ENCODE data around the gene OR52N1.

The OR52N1 gene

DNA sequence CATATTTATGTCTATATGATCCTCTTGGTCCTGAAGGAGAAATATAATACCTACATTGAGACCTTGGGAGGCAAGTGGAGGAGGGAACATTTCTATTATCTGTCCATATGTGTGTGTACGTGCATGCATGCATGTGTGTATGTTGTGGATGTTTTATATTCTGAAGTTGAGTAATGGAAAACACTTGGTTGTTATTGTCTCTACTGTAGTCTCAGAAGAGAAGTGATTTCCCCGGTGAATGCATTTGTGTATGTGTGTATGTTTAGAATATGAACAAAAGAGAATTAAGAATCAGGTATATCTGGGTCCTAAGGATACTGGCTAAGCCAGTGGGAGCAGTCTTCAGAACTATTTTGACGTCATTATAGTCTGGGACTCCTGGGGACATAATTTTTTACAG lies at the start of gene OR52N1:
TSS of gene OR52N1 (minus strand) at position 101 of the 400 bp plus-strand sequence. CDS start 2,449 bp downstream, outside the sequence.
- Histone ChIP-seq H3K27me3 (ENCODE audit: insufficient read depth, poor library complexity, severe bottlenecking) (no peaks in the 10 kb centered on the region), H3K36me3 (ENCODE audit: low read depth) (no peaks in the 10 kb centered on the region), H3K4me1 (ENCODE audit: insufficient read depth, poor library complexity, severe bottlenecking) (no peaks in the 10 kb centered on the region), H3K27ac (ENCODE audit: poor library complexity, severe bottlenecking) (no peak within 1 kb of the TSS), H3K9me3 (ENCODE audit: severe bottlenecking) (peaks cover 2% of the 10 kb centered on the region), H3K4me3 (ENCODE audit: severe bottlenecking) (no peak within 1 kb of the TSS)
- ATAC-seq (ENCODE audit: low read depth) (no peak), DNase-seq (ENCODE audit: low spot score) (no peak)
- TF ChIP-seq, protein P1, sequence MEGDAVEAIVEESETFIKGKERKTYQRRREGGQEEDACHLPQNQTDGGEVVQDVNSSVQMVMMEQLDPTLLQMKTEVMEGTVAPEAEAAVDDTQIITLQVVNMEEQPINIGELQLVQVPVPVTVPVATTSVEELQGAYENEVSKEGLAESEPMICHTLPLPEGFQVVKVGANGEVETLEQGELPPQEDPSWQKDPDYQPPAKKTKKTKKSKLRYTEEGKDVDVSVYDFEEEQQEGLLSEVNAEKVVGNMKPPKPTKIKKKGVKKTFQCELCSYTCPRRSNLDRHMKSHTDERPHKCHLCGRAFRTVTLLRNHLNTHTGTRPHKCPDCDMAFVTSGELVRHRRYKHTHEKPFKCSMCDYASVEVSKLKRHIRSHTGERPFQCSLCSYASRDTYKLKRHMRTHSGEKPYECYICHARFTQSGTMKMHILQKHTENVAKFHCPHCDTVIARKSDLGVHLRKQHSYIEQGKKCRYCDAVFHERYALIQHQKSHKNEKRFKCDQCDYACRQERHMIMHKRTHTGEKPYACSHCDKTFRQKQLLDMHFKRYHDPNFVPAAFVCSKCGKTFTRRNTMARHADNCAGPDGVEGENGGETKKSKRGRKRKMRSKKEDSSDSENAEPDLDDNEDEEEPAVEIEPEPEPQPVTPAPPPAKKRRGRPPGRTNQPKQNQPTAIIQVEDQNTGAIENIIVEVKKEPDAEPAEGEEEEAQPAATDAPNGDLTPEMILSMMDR (IDR thresholded peaks at IDR 0.05; ENCODE audit: poor library complexity, severe bottlenecking): no peak

DNA sequence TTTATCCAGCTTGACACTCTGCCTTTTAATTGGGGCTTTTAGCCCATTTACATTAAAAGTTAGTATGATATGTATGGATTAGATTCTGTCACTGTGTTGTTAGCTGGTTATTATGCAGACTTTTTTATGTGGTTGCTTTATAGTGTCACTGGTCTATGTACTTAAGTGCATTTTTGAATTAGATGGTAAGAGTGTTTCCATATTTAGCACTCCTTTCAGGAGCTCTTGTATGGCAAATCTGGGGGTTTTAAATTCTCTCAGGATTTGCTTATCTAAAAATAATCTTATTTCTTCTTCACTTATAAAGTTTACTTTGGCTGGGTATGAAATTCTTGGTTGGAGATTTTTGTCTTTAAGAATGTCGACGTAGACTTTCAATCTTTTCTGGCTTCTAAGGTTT lies 46.6 kb upstream of the OR52N1 start:
- no peaks in the 10 kb centered on the region for H3K4me1 ChIP-seq (ENCODE audit: insufficient read depth, poor library complexity, severe bottlenecking)
- ATAC-seq (ENCODE audit: low read depth): no peak

DNA sequence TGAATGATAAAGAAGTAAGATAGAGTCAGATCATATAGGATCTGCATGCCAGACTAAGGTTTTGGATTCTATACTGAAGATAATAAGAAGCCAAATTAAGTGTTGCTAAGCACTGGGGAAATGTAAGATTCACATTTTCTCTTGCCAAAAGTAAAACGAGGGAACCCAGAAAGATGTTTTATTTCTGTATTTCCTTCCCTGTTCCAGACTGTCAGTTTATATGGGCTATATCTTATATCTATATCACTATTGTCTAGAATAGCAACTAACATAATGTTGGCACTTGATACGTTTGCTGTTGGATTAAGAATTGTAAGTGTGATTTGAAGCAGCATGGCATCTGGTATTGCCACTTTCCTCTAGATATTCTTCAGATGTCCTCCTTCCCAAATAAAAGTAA lies 42.4 kb upstream of the OR52N1 start:
- H3K27me3 ChIP-seq (ENCODE audit: insufficient read depth, poor library complexity, severe bottlenecking): no peaks in the 10 kb centered on the region
- no peak overlapping the region for H3K27ac ChIP-seq (ENCODE audit: poor library complexity, severe bottlenecking)
- no peaks in the 10 kb centered on the region for H3K9me3 ChIP-seq (ENCODE audit: severe bottlenecking)
- H3K36me3 ChIP-seq (ENCODE audit: low read depth): no peaks in the 10 kb centered on the region
- DNase-seq (ENCODE audit: low spot score) (no peak), ATAC-seq (ENCODE audit: low read depth) (no peak)
- TF ChIP-seq, protein P1 (IDR thresholded peaks at IDR 0.05; ENCODE audit: poor library complexity, severe bottlenecking): no peak
- H3K4me3 ChIP-seq (ENCODE audit: severe bottlenecking): no peak overlapping the region
- no peaks in the 10 kb centered on the region for H3K4me1 ChIP-seq (ENCODE audit: insufficient read depth, poor library complexity, severe bottlenecking)

More for the DNA sequence above, 46.6 kb upstream of the OR52N1 start:
- Histone ChIP-seq H3K27ac (ENCODE audit: poor library complexity, severe bottlenecking) (no peak overlapping the region), H3K4me3 (ENCODE audit: severe bottlenecking) (no peak overlapping the region), H3K27me3 (ENCODE audit: insufficient read depth, poor library complexity, severe bottlenecking) (no peaks in the 10 kb centered on the region), H3K9me3 (ENCODE audit: severe bottlenecking) (no peaks in the 10 kb centered on the region), H3K36me3 (ENCODE audit: low read depth) (no peaks in the 10 kb centered on the region)
- DNase-seq (ENCODE audit: low spot score): no peak
- TF ChIP-seq, protein P1 (IDR thresholded peaks at IDR 0.05; ENCODE audit: poor library complexity, severe bottlenecking): no peak

DNA sequence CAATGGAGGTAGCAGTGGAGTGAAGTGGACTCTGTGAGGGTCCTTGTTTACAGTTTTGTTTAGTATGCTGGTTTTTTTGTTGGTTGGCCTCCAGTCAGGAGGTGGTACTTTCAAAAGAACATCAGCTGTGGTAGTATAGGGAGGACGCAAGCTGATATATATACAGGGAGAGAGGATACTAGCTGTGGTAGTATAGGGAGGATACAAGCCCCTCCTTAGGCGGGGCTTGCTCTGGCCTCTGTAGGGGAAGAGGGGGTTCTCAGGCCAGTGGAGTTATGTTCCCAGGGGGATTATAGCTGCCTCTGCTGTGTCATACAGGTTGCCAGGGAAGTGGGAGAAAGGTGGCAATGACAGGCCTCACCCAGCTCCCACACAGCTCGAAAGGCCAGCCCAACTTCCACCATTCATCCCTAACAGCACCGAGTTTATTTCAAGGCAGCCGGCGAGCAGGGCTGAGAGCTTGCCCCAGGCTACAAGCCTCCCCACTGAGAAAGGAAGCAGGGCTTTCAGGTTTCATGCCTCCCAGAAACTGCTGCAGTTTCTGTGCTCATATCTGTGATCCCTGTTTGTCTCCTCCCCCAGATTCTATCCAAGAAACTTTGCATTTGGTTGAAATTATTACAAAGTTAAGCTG lies 40.2 kb upstream of the OR52N1 start:
- ATAC-seq (ENCODE audit: low read depth) (no peak), DNase-seq (ENCODE audit: low spot score) (no peak)
- TF ChIP-seq, protein P1 (IDR thresholded peaks at IDR 0.05; ENCODE audit: poor library complexity, severe bottlenecking): no peak
- Histone ChIP-seq H3K4me3 (ENCODE audit: severe bottlenecking) (no peak overlapping the region), H3K27ac (ENCODE audit: poor library complexity, severe bottlenecking) (no peak overlapping the region), H3K4me1 (ENCODE audit: insufficient read depth, poor library complexity, severe bottlenecking) (no peaks in the 10 kb centered on the region), H3K9me3 (ENCODE audit: severe bottlenecking) (no peaks in the 10 kb centered on the region), H3K27me3 (ENCODE audit: insufficient read depth, poor library complexity, severe bottlenecking) (no peaks in the 10 kb centered on the region), H3K36me3 (ENCODE audit: low read depth) (no peaks in the 10 kb centered on the region)

DNA sequence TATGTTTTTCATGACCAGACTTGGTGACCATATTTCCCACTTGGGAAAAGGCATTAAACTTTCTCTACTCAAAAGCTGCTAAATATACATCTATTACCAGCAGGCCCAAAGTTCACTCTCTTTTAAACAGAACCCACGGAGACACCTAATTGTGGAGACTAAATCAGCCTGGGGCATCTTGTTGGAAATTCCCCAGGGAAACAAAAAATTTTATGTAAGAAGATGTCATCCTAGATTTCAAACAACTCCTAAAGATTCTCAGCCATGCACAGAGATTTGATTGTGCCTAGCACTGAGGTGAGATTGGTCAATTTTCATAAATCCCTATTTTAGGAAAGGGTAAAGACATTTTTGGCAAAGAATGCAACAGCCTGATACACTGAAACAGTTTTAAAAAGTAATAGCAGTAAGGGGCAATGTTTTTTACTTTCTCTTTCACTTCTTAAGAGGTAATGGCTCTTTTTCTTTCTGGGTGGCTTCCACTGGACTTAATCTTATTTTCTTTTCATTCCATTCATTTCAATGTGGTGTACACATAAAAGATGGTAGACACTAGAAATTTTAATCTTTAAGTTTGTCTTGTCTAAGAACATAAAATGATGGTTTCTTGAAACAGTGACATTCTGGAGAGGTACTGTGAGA lies 27.3 kb upstream of the OR52N1 start:
- Histone ChIP-seq H3K9me3 (ENCODE audit: severe bottlenecking) (no peaks in the 10 kb centered on the region), H3K27ac (ENCODE audit: poor library complexity, severe bottlenecking) (no peak overlapping the region), H3K4me1 (ENCODE audit: insufficient read depth, poor library complexity, severe bottlenecking) (no peaks in the 10 kb centered on the region), H3K36me3 (ENCODE audit: low read depth) (no peaks in the 10 kb centered on the region), H3K27me3 (ENCODE audit: insufficient read depth, poor library complexity, severe bottlenecking) (no peaks in the 10 kb centered on the region), H3K4me3 (ENCODE audit: severe bottlenecking) (no peak overlapping the region)
- TF ChIP-seq, protein P1 (IDR thresholded peaks at IDR 0.05; ENCODE audit: poor library complexity, severe bottlenecking): no peak
- DNase-seq (ENCODE audit: low spot score) (no peak), ATAC-seq (ENCODE audit: low read depth) (no peak)

All from RWPE2 (cell line).